Stimulated activated CD4-positive, alpha-beta T cell treated with anti-CD3 and anti-CD28 coated beads, Interleukin-2, amount 100 ng/mL, for 48 hours (primary cell): Measurements from ENCODE around the gene GCDH.
"Not testable (repeated sequence)": the region's sequence is repeated elsewhere in the genome, so short reads cannot be mapped to it uniquely, and the experiment has no call there.

ENCODE experiments used
- DNase-seq, 2 donors: peaks; one replicate each; pipeline ENCODE4 v3.0.0-alpha.2; 2020

The GCDH gene

GRCh38 chr19:12890787-12891552 lies at the start of gene GCDH:
TSS of gene GCDH (plus strand) at chr19:12891160. CDS start at chr19:12891305, 145 bp downstream.
- peak; percentile 87 to 91 for DNase-seq

DNA sequence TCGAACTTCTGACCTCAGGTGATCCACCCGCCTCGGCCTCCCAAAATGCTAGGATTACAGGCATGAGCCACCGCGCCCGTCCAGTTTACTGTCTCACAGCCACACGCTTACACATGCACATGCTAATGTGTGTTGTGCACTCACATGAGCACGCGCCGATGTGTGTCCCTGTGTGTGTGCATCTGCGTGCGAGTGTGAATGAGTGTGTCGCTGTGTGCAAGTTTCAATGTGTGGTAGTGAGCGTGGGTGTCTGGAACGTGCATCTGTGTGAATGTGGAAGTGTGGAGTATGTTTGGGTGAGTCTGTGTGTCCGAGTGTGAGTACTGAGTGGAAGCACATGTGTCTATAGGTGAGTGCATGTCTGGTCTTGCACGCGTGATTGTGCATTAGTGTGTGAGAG lies 48.4 kb upstream of the GCDH start:
- DNase-seq, result no peak

DNA sequence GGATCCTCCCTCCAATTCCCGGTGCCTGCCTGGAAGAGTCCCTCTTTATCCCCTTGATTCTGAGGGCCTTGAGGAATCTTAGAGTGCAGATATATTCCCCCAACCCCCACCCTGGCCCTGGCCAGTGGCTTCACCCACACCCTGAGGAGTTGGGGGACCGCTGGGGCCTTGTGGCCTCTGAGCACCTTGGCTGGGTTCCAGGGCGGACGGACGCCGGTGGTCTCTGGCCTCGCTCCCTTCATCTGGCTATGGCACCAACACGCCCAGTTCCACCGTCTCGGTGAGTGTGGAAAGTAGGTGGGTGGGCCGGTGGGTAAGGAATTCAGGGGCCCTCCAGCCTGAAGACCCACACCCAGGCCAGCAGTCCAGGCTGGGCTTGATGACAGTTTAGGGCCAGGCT lies 47.6 kb upstream of the GCDH start:
- DNase-seq, result no peak

- no peak for DNase-seq
Measured at GRCh38 chr19:12843999-12844732, 46.8 kb upstream of the GCDH start.

- not testable (repeated sequence) for DNase-seq
Measured at GRCh38 chr19:12846613-12847012, 44.3 kb upstream of the GCDH start.

DNA sequence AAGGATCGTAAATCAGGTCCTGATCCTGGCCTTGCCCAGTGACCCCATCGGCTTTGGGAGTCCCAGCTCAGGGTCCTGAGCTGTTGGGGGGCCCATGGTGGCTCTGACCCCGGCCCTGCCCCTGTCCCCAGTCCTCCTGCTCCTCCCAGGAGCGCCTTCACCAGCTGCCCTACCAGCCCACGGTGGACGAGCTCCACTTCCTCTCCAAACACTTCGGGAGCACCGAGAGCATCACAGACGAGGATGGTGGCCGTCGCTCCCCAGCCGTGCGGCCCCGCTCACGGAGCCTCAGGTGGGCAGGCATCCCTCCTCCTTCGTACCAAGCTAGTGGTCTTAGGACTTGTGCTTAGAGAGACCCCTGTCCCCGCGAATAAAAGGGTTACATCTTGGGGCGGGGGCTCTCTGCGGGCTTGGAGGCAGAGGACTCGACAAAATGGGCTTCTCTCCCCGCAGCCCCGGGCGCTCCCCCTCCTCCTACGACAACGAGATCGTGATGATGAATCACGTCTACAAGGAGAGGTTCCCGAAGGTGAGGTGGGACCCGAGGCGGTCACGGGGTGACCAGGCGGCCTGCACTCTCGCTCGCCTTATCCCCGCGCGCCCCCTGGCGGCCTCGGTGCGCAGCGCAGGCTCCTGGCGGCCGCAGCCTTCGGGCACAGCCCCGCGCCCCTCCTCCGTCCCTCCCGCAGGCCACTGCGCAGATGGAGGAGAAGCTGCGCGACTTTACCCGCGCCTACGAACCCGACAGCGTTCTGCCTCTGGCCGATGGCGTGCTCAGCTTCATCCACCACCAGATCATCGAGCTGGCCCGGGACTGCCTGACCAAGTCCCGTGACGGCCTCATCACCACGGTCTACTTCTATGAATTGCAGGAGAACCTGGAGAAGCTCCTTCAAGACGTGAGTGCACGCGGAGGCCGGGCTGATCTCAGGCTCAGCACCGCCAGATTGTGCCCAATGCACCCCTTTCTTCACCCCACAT lies 43.5 kb upstream of the GCDH start:
- DNase-seq, result peak; percentile 94 to 96

DNA sequence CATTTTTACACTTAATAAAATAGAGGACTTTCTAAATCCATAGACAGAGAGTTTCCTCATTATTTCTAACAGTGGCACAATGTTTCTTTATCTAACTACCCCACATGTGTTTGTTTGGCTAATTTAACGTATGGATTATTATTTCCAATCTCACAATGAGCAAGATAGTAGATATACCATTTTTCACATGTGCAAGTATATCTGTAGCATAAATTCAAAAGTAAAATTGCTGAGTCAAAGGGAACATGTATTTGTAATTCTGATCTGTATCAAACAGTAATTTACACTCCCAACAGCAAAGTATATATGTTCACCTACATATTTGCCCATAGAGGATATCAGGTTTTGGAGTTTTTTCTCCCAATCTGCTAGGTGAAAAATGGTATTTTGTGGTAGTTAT lies 34.3 kb upstream of the GCDH start:
- no peak for DNase-seq

DNA sequence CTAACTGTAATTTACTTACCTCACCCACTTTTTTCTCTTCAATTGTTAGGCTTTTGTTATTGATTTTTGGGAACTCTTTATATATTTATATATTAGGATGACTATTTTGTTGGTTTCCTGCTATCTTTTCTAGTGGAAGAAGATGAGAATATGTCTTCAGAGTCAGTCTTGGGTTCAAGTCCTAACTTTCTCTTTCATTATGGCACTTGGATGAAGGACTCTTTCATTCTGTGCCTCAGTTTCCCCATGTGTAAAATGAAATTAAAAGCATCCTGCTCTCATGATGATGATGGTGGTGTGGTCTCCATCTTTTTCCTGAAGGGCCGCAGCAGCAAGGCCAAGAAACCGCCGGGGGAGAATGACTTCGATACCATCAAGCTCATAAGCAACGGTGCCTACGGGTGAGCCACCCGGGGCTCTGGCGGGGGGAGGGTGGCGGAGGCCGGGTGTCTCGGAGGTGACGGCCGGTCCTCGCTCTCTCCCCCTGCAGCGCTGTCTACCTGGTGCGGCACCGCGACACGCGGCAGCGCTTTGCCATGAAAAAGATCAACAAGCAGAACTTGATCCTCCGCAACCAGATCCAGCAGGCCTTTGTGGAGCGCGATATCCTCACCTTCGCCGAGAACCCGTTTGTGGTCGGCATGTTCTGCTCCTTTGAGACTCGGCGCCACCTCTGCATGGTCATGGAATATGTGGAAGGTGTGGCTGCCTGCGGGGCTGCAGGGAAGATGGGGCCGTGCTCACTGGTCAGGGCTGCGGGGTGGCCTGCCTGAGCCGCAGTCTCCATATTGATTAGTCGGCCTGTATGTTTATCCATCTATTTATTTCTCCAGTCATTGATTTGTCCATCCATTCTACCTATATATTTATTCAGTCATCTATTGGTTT lies 32.7 kb upstream of the GCDH start:
- DNase-seq, result no peak

DNA sequence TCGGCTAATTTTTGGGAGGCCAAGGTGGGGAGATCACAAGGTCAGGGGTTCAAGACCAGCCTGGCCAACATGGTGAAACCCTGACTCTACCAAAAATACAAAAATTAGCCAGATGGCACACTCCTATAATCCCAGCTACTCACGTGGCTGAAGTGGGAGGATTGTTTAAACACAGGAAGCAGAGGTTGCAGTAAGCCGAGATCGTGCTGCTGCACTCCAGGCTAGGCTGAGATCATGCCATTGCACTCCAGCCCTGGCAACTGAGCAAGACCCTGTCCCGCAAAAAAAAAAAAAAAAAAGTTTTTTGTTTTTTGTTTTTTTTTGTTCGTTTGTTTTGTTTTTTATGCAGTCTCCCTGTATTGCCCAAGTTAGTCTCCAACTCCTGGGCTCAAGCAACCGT lies 31.4 kb upstream of the GCDH start:
- DNase-seq, result no peak

- no peak for DNase-seq
Measured at GRCh38 chr19:12864143-12864542, 26.8 kb upstream of the GCDH start.

DNA sequence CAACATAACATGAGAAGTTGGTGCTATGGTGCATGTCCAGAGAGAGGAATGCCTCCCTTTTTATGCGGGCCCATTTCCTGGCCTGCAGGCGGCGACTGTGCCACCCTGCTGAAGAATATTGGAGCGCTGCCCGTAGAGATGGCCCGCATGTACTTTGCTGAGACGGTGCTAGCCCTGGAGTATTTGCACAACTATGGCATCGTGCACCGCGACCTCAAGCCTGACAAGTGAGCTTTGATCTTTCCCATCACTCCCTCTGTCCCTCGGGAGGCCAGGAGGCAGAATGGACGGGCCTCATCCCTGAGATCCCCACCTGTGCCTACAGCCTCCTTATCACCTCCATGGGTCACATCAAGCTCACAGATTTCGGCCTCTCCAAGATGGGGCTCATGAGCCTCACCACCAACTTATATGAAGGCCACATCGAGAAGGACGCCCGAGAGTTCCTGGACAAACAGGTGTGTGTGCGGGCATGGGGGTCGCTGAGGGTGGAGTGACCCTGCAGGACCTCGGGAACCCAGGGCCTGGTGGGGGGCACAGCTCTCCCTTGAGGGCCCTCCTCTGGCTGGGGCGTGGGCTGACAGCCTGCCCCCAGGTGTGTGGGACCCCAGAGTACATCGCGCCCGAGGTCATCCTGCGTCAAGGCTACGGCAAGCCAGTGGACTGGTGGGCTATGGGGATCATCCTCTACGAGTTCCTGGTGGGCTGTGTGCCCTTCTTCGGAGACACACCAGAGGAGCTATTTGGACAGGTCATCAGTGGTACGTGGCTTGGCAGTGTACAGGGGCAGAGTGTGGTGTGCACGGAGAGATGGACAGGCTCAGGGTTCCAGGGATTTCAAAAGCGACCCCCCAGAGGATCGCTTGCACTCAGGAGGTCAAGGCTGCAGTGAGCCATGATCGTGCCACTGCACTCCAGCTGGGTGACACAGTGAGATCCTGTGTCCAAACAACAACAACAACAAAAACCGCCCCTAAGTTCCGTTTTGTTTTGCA lies 25.9 kb upstream of the GCDH start:
- no peak for DNase-seq

DNA sequence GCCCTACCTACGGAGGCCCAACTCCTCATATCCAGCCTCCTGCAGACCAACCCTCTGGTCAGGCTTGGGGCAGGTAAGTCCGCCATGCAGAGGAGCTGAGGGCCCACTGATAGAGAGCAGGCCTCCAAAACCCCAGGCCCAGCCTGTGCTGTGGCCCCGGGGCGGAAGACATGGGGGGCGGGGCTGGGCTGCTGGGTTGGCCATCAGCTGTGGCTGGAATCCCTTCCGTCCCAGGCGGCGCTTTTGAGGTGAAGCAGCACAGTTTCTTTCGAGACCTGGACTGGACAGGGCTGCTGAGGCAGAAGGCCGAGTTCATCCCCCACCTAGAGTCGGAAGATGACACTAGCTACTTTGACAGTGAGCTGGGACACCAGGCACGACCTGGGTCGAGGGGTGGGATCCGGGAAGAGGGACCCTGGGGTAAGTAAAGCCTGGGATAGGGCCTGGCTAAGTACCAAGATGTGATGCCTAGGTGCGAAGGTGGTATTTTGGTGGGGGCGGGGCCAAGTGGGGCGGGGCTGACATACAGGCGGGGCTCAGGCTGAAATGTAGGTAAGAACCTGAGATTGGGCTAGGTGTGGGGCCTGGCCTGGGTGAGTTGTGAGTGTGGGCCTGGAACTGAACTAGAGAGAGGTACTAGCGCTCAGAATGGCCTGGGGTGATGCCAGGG lies 25.1 kb upstream of the GCDH start:
- DNase-seq, result no peak

DNA sequence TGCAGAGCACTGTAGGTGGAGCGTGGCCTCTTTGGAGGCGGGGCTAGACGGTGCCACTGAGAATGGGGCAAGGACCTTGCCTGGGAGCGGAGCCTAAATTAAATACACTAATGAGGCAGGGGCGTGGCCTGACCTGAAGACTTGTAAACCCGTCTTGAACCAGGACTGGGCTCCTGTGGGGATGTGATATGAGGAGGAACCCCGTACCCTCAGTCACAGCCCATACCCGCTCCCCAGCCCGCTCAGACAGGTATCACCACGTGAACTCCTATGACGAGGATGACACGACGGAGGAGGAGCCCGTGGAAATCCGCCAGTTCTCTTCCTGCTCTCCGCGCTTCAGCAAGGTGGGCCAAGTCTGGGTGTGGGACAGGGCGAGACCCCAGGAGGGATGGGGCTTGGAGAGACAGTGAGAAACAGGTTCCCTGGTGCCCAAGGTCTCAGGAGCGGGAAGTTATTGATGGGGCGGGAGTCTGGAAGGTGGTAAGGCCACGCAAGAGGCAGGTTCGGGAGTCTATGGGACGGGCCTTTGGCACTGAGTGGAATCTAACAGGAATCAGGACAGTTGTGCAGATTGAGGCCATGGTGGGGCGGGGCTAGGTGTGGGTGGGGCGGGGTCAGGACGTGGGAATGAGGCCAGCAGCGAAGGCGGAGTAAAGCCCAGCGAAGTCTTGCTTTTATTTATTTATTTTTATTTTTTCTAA lies 24.4 kb upstream of the GCDH start:
- DNase-seq, result no peak

- DNase-seq, result peak; percentile 57 to 75
Measured at GRCh38 chr19:12867120-12868099, 23.6 kb upstream of the GCDH start.

- no peak for DNase-seq
Measured at GRCh38 chr19:12868540-12869112, 22.3 kb upstream of the GCDH start.

DNA sequence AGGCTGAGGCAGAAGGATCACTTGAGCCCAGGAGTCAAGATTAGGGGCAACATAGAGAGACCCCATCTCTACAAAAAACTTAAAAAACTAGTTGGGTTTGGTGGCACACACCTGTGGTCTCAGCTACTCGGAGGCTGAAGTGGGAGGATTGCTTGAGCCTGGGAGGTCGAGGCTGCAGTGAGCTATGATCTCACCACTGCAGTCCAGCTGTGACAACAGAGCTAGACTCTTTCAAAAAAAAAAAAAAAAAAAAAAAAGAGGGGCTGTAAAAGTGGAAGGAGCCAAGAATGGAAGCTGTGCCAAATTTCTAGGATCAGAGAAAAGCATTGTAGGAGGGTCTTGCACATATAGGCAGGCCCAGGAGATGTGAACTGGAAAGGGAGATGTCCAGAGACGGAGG lies 19.3 kb upstream of the GCDH start:
- DNase-seq, result no peak

- DNase-seq, result no peak
Measured at GRCh38 chr19:12872255-12872654, 18.7 kb upstream of the GCDH start.
